ENCODE measurements around the gene KIAA1217.

Gene KIAA1217

DNA sequence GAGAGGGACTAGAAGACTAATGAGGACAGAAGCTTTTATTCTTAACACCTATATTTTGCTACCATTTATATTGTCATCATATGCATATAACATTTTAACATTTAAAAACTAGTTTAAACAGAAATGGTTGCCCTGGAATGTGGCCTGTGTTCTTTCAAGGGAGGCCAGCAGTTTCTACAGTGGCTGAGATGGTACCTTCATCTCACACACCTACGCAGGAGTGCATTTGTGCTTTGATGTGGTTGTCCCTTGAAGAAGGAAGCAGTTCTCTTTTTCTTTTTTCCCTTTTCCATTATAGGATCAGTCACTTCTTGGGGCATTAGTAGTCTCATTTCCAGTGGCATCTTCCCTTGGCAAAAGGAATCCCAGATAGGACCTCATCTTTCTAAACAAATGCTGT lies 38.9 kb downstream of the KIAA1217 start:
- no peak for DNase-seq (ENCODE audit: low spot score)

GRCh38 chr10:24249829-24250415 lies 41.0 kb downstream of the KIAA1217 start:
- DNase-seq (ENCODE audit: low spot score), result no peak

DNA sequence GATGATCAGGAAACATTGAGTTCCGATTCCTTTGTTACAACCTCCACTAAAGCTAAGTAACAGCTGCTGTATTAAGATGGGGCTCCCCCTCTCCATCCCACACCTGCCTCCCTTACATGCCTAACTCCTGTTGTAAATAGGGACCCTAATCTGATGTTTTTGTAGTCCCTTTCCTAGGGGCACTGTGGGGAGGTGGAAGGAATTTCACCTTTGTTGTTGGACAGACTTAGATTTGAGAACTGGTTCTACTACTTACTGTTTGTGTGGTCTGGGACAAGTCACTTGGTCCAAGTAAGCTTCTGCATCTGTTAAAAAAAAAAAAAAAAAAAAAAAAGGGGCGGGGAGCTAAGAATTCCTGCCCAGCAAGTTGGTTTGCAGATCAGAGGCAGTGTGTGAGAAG lies 42.6 kb downstream of the KIAA1217 start:
- DNase-seq (ENCODE audit: low spot score), result no peak

DNA sequence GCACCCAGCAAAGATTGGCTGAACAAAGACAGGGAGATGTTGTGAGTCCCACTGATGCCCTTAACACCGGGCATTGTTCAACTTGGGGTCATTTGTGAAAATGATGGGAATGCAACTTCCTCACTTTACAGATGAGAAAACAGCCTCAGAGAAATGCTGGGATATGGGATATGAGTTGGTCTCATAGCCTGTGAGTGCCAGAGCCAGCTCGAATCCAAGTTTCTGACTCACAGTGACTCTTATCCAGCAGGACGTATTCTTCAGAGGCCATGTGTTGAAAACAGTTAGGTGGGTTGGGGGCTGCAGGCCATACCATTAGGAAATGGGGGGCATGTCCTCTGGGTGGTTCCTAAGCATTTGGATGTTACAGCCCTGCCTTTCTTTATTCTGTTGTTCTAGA lies 45.2 kb downstream of the KIAA1217 start:
- no peak for DNase-seq (ENCODE audit: low spot score)

DNA sequence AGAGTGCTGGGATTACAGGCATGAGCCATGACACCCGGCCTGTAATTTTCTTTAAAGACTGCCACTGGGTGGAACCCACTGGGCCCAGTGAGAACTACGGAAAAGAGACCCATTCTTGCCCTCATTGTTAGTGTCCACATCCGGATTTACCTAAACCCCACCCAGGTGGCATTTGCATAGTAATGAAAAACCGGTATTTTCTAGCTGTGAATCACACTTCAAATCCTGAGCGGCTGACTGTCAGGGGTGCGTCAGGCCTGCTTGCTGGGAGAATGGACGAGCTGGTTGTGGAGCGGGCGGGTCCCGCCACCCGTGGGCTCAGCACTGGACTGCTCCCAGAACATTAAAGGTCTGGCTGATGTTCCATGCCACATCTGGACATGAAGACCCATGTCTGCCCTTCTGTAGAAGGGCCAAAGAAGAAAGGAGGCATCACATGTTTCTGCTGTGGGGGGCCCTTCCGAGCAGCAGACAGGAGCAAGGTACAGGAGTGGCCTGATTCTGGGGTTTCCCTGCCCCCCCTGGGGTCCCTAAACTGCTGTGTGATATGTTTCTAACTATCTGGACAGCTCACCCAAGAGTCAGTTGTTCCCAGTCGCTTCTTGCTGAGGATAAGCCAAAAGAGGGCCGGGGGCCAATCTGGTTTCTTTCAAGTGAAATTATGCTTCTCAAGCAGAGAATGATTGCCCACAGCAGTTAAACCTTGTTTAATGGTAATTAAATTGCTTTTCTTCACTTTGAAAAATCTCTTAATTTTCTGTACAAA lies 46.4 kb downstream of the KIAA1217 start:
- no peak for DNase-seq (ENCODE audit: low spot score)

DNA sequence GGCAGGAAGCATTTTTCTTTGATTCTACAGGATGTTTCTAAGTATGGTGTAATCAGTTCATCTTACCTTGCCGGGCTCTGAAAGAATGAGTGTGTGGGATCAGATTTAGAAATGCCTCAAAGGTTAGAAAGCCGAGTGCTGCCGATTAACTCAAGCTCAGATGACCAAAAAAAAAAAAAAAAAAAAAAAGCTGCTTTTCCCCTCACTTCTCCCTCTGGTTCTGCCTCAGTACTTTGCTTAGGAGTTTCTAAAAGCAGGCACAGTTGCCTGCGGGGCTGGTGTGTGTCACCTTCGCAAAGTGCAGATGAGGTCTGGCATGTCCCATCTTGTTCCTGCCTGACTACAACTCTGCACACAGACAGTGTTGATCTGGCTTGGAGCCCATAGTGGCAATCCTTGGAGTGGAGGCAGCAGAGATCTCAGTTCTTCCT lies 47.0 kb downstream of the KIAA1217 start:
- DNase-seq (ENCODE audit: low spot score), result no peak

DNA sequence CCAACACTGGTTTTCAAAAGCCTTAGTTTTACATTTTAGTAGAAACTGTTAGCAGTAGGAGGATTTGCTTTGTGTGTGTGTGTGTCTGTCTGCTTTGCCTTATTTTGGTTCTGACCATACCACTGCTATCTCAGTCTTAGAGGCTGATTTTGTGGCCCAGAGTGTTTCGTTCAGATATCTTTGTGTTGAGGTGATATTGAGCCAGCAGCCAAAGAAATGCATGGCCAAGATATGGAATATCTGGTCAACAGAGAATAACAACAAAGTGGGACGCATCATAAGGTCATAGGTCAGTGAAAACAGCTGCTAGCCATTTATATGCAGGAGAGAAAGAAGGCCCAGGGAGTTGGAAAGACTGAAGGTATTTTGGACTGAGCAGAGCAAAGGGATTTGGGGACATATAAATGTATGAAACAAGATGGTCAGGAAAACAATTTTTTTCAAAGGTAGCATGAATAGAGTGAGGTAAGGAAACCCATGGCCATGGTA lies 47.7 kb downstream of the KIAA1217 start:
- DNase-seq (ENCODE audit: low spot score), result no peak

DNA sequence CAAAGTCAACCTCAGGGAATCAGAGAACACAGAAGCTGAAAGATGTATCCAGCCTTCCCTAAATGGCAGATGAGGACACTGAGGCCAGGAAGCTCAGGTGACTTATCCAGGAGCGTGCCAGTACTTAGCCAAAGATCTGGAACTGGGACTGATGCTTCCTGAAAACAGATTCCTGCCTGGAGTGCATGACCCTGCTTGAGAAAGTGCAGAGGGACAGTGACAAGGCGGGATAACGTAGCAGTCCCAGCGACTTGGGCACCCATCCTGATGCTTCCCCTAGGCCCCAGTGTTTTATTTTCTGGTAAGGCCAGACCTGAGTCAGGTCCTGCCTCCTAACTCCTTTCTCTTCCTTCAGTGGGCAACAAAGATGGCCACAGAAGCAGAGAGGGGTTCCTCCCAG lies 48.6 kb downstream of the KIAA1217 start:
- no peak for DNase-seq (ENCODE audit: low spot score)

GRCh38 chr10:24259365-24260130 lies 50.6 kb downstream of the KIAA1217 start:
- no peak for DNase-seq (ENCODE audit: low spot score)

GRCh38 chr10:24261627-24262026 lies 52.7 kb downstream of the KIAA1217 start:
- no peak for DNase-seq (ENCODE audit: low spot score)

DNA sequence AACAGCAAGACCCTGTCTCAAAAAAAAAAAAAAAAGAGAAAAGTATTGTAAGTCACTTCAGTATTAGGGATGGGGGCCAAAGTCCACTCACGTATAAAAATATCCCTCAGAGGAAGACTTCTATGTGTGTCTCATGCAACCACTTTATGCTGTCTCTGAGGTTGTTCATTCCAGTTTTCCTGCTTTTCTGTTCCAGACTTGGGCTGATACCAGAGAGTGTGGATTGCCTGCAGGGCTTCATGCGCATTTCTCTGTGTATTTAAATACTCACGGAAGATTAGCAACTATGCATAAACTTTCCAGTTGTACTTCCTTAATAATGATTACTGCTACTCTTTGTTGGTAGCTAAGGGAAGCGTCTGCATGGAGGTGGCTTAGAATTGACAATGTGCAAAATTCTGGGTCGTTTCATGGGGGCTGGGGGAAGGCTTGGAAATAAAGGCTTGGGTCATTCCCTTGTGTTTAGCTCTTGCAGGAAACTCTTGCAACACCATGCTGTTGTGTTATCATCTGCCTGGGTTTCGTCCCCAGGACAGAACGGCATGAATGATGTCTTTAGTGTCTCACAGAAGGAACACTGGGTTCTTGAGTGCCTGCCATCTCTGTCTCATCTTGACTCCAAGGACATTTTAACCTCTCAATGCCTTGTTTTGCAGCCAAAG lies 54.1 kb downstream of the KIAA1217 start:
- DNase-seq (ENCODE audit: low spot score), result no peak

- no peak for DNase-seq (ENCODE audit: low spot score)
These were observed 60.5 kb downstream of the KIAA1217 start for GRCh38 chr10:24269476-24269875.

GRCh38 chr10:24272374-24272773 lies 63.4 kb downstream of the KIAA1217 start:
- no peak for DNase-seq (ENCODE audit: low spot score)

DNA sequence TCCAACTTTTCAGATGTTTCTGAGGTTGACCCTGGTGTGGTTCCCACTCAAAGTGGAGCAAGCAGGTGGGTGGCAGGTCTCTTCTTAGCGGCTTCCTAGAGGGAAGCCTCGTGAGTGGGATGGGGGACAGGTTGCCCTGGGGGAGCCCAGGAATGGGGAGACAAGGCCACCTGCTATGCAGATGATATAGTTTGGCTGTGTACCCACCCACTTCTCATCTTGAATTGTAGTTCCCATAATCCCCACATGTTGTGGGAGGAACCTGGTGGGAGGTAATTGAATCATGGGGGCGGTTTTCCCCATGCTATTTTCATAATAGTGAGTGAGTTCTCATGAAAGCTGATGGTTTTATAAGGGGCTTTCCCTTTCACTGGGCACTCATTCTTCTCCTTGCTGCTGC lies 68.3 kb downstream of the KIAA1217 start:
- DNase-seq (ENCODE audit: low spot score), result no peak

DNA sequence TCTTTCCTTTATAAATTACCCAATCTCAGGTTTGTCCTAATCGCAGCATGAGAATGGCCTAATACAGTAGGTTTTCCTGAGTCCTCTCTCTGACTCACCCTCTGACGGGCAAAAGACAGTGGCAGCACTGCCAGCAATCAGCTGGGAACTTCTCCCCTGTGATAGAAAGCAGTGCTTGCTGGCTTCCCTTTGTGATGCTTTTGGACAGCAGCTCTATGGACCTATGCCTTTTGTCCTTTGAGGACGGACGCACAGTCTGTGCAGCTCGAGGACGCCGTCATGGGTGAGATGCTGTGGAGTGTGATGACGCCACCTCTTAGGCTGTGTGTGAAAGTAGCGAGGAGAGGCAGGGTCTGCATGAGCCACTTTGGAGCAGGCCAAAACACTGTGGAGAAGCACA lies 68.8 kb downstream of the KIAA1217 start:
- no peak for DNase-seq (ENCODE audit: low spot score)

DNA sequence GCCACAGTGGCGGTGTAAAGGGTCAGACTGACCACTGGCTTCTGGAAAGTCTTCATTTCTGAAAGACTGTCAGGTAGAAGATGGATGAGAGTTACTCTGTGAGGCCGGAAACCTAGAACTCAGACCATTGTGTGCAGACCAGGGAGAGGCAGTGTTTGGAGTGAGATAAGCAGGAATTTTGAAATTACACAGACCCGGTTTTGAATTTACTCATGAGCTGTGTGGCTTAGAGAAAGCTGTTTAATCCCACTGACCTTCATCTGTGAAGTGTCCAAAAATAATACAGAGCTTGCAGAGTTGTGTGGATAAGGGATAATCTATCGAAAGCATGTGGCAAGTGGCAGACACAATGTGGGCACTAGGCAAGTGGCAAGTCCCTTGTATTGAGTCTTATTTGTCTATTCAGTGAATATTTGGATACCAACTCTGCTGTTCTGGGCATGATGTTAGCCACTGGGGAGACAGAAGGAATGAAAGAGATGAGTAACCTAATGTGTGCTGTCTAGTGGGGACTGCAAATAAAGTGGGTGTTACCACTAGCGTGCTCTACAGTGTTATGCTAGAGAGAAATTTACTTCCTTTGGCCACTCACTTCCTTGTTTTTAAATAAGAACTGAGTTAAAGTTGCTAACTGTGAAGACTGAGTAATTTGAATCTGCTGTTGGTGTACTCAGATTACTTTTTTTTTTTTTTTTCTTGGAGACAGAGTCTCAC lies 69.4 kb downstream of the KIAA1217 start:
- DNase-seq (ENCODE audit: low spot score), result no peak

GRCh38 chr10:24279166-24279565 lies 70.2 kb downstream of the KIAA1217 start:
- no peak for DNase-seq (ENCODE audit: low spot score)

- no peak for DNase-seq (ENCODE audit: low spot score)
These were observed 78.7 kb downstream of the KIAA1217 start for GRCh38 chr10:24287559-24288195.

GRCh38 chr10:24288581-24288980 lies 79.6 kb downstream of the KIAA1217 start:
- DNase-seq (ENCODE audit: low spot score), result no peak

GRCh38 chr10:24289235-24289634 lies 80.3 kb downstream of the KIAA1217 start:
- DNase-seq (ENCODE audit: low spot score), result no peak
